IPS-15b (cell line): Measurements from ENCODE around the gene ANKS1B.
"Not testable (repeated sequence)": the region's sequence is repeated elsewhere in the genome, so short reads cannot be mapped to it uniquely, and the experiment has no call there.

Source experiments
- H3K27me3 ChIP-seq: one replicate; pipeline ENCODE4 v1.6.1; 2013; ENCODE audit warnings: low read length; ENCODE audit not compliant: control insufficient read depth, insufficient read depth
- H3K36me3 ChIP-seq: one replicate; pipeline ENCODE4 v1.6.1; 2013; ENCODE audit warnings: low read length; ENCODE audit not compliant: control insufficient read depth, insufficient read depth
- H3K4me1 ChIP-seq: one replicate; pipeline ENCODE4 v1.6.1; 2013; ENCODE audit warnings: mild to moderate bottlenecking, low read length; ENCODE audit not compliant: control insufficient read depth, insufficient read depth
- H3K4me3 ChIP-seq: one replicate; pipeline ENCODE4 v1.5.1; 2013; ENCODE audit warnings: low read depth, low read length
- H3K9ac ChIP-seq: one replicate; pipeline ENCODE4 v1.6.1; 2013; ENCODE audit warnings: low read depth, mild to moderate bottlenecking, low read length
- H3K9me3 ChIP-seq: one replicate; pipeline ENCODE4 v1.6.1; 2013; ENCODE audit warnings: mild to moderate bottlenecking, low read length; ENCODE audit not compliant: control insufficient read depth, insufficient read depth

Gene ANKS1B

GRCh38 chr12:99847936-99848335, 136.8 kb downstream of the ANKS1B start:
- Histone ChIP-seq H3K9ac (no peak overlapping the region), H3K4me3 (no peak overlapping the region), H3K27me3 (no peaks in the 10 kb centered on the region), H3K4me1 (no peaks in the 10 kb centered on the region), H3K9me3 (no peaks in the 10 kb centered on the region), H3K36me3 (no peaks in the 10 kb centered on the region)

DNA sequence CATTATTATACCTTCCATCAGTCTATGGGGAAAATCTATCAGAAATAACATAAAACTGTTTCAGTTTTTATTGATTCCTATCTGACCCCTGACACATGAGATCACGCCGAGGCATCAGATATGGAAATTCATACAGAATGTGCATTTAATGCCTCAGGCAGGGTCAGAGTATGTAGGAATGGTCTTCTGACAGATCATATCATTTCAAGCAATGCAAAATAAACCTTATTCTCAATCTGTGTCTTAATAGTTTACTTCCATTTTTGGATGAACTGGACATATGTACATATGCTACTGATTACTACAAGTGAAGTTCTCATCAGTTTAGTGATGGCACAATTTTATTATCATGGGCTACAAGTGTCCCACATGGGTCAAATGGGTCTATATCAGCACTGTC, 150.0 kb downstream of the ANKS1B start:
- Histone ChIP-seq H3K4me1 (no peaks in the 10 kb centered on the region), H3K36me3 (no peaks in the 10 kb centered on the region), H3K9me3 (no peaks in the 10 kb centered on the region), H3K9ac (no peak overlapping the region), H3K27me3 (no peaks in the 10 kb centered on the region), H3K4me3 (no peak overlapping the region)

GRCh38 chr12:99833397-99833796, 151.3 kb downstream of the ANKS1B start:
- Histone ChIP-seq H3K27me3 (no peaks in the 10 kb centered on the region), H3K4me3 (no peak overlapping the region), H3K9me3 (no peaks in the 10 kb centered on the region), H3K36me3 (no peaks in the 10 kb centered on the region), H3K9ac (no peak overlapping the region), H3K4me1 (no peaks in the 10 kb centered on the region)

DNA sequence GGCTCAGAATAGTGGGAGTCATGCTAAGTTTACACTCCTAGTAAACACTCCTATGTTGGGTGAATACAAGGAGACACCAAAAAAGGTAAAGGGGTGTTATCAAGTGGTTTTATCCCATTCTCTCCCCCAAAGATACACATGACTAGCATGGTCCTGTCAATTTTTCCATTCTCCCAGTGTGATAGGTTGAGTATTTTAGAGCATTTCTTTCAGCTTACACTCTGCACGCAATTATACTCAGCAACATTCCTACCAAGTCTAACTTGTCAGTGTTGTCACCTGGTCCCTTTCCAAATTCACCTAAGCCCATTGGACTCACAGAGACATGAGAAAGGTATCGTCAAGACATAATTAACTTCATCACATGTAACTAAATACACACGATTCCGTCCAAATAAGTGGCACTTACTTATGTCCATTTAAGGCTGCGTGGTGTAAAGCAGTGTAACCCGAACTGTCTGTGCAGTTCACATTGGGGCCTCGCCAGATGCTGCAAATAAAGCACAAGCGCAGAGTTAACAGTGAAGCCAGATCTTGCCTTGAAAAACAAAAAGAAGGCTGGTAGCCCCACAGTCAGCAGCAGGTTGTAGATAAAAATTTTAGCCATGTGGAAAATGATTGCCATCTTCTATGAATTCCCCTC, 159.7 kb downstream of the ANKS1B start:
- Histone ChIP-seq H3K9me3 (no peaks in the 10 kb centered on the region), H3K36me3 (no peaks in the 10 kb centered on the region), H3K27me3 (no peaks in the 10 kb centered on the region), H3K9ac (no peak overlapping the region), H3K4me3 (no peak overlapping the region), H3K4me1 (no peaks in the 10 kb centered on the region)

GRCh38 chr12:99822273-99822672, 162.5 kb downstream of the ANKS1B start:
- Histone ChIP-seq H3K9me3 (no peaks in the 10 kb centered on the region), H3K9ac (no peak overlapping the region), H3K27me3 (no peaks in the 10 kb centered on the region), H3K36me3 (no peaks in the 10 kb centered on the region), H3K4me3 (no peak overlapping the region), H3K4me1 (no peaks in the 10 kb centered on the region)

- Histone ChIP-seq H3K27me3 (no peaks in the 10 kb centered on the region), H3K36me3 (no peaks in the 10 kb centered on the region), H3K9me3 (no peaks in the 10 kb centered on the region), H3K9ac (no peak overlapping the region), H3K4me3 (no peak overlapping the region), H3K4me1 (no peaks in the 10 kb centered on the region)
These were observed 173.8 kb downstream of the ANKS1B start for GRCh38 chr12:99810718-99811593.

DNA sequence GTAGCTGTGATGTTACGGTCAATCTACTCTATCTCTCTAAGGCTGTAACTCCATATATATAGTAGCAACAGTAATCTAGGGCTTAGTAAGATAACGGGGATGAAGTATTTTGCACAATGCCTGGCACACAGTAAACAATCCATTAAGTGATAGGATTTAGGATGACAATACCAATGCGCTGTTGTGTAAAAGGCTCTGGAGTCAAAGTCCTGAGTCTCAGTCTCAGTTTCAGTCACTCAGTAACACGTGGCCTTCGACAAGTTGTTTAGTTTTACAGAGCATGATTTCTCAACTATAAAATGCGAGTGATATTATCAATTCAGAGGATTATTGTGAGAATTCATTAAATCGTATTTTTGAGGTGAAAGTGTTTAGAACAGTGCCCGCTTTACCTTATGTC, 174.8 kb downstream of the ANKS1B start:
- no peaks in the 10 kb centered on the region for H3K36me3 ChIP-seq
- no peaks in the 10 kb centered on the region for H3K9me3 ChIP-seq
- no peak overlapping the region for H3K9ac ChIP-seq
- no peaks in the 10 kb centered on the region for H3K27me3 ChIP-seq
- no peaks in the 10 kb centered on the region for H3K4me1 ChIP-seq
- H3K4me3 ChIP-seq, result no peak overlapping the region

DNA sequence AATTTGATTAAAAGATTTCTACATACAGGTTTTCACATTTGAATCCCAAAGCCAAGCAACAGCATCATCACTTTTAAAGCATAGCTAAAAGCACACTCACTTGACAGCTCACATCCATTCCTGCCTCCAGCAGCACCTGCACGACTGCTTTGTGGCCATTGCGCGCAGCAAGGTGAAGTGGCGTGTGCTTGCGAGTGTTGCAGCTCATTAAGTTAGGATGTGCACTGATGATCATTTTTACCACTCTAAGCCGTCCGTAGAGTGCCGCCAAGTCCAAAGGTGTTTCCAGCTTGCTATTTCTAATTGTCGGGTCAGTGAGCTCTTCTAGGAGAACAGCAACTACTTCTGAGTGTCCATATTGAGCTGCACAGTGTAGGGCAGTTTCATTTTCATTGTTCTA, 178.4 kb downstream of the ANKS1B start:
- no peaks in the 10 kb centered on the region for H3K36me3 ChIP-seq
- H3K9me3 ChIP-seq, result no peaks in the 10 kb centered on the region

DNA sequence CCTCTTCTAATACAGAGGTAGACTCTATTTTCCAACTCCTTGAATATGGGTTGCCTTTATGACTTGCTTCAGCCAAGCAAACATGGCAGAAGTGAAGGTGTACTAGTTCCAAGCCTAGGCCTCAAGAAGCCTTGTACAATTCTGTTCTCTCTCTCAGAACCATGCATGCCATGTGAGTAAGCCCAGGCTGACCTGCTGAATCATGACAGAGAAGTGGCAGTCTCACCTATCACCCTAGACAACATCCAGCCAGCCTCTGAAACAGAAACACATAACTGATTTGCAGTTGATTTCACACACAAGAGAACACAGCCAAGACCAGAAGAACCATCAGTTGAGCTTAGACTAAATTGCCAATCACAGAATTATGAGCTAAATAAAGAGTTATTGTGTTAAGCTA, 180.0 kb downstream of the ANKS1B start:
- H3K36me3 ChIP-seq, result no peaks in the 10 kb centered on the region
- no peaks in the 10 kb centered on the region for H3K27me3 ChIP-seq
- H3K4me1 ChIP-seq, result no peaks in the 10 kb centered on the region

More for the DNA sequence above, 178.4 kb downstream of the ANKS1B start:
- Histone ChIP-seq H3K9ac (no peak overlapping the region), H3K4me3 (no peak overlapping the region), H3K4me1 (no peaks in the 10 kb centered on the region), H3K27me3 (no peaks in the 10 kb centered on the region)

GRCh38 chr12:99800605-99801004, 184.1 kb downstream of the ANKS1B start:
- H3K4me3 ChIP-seq, result no peak overlapping the region
- no peaks in the 10 kb centered on the region for H3K9me3 ChIP-seq
- no peaks in the 10 kb centered on the region for H3K27me3 ChIP-seq
- no peak overlapping the region for H3K9ac ChIP-seq
- H3K4me1 ChIP-seq, result no peaks in the 10 kb centered on the region
- no peaks in the 10 kb centered on the region for H3K36me3 ChIP-seq

More for the DNA sequence above, 180.0 kb downstream of the ANKS1B start:
- no peak overlapping the region for H3K9ac ChIP-seq
- H3K9me3 ChIP-seq, result no peaks in the 10 kb centered on the region
- H3K4me3 ChIP-seq, result no peak overlapping the region

GRCh38 chr12:99797931-99798330, 186.8 kb downstream of the ANKS1B start:
- not testable (repeated sequence) for H3K27me3 ChIP-seq, H3K9ac ChIP-seq, H3K36me3 ChIP-seq, H3K4me1 ChIP-seq, H3K9me3 ChIP-seq, H3K4me3 ChIP-seq

GRCh38 chr12:99783421-99783820, 201.3 kb downstream of the ANKS1B start:
- Histone ChIP-seq H3K4me3 (no peak overlapping the region), H3K4me1 (no peaks in the 10 kb centered on the region), H3K9ac (no peak overlapping the region), H3K9me3 (no peaks in the 10 kb centered on the region), H3K27me3 (no peaks in the 10 kb centered on the region), H3K36me3 (no peaks in the 10 kb centered on the region)
